Measurements from ENCODE around the gene OSBPL7. TPM values are rescaled to one million over a fixed set of nuclear protein-coding genes. Genes with fewer than 3 reads are reported as not detected.

OSBPL7 gene
- total RNA-seq, 1 donor from 2014 or later, result 8.4 TPM

DNA sequence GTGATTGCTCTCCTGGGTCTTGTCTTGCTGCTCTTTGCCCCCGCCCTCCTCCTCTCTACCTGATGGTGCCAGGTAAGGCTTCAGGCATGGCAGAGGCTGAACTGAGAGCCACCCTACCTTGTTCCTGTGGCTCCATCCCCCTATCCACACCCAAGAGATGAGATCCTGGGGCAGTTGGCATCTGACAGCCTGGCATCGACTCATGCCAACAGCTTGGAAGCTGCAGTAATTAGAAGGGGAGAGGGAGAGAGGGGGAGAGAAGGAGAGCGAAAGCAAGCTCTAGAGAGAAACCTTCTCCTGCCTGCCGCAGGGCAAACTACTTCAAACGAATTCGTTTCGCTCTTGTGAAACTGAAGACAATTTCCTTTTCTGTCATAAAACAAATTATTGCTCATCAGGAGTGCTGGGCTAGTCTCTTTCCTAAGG, 43.2 kb upstream of the OSBPL7 start:
- TF ChIP-seq, protein P1, sequence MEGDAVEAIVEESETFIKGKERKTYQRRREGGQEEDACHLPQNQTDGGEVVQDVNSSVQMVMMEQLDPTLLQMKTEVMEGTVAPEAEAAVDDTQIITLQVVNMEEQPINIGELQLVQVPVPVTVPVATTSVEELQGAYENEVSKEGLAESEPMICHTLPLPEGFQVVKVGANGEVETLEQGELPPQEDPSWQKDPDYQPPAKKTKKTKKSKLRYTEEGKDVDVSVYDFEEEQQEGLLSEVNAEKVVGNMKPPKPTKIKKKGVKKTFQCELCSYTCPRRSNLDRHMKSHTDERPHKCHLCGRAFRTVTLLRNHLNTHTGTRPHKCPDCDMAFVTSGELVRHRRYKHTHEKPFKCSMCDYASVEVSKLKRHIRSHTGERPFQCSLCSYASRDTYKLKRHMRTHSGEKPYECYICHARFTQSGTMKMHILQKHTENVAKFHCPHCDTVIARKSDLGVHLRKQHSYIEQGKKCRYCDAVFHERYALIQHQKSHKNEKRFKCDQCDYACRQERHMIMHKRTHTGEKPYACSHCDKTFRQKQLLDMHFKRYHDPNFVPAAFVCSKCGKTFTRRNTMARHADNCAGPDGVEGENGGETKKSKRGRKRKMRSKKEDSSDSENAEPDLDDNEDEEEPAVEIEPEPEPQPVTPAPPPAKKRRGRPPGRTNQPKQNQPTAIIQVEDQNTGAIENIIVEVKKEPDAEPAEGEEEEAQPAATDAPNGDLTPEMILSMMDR (conservative IDR thresholded peaks at IDR 0.05; ENCODE audit: low read depth, low read length), result no peak
- no peak for DNase-seq (ENCODE audit: low read depth)
- H3K4me3 ChIP-seq (ENCODE audit: low read depth, low read length), result no peak overlapping the region

DNA sequence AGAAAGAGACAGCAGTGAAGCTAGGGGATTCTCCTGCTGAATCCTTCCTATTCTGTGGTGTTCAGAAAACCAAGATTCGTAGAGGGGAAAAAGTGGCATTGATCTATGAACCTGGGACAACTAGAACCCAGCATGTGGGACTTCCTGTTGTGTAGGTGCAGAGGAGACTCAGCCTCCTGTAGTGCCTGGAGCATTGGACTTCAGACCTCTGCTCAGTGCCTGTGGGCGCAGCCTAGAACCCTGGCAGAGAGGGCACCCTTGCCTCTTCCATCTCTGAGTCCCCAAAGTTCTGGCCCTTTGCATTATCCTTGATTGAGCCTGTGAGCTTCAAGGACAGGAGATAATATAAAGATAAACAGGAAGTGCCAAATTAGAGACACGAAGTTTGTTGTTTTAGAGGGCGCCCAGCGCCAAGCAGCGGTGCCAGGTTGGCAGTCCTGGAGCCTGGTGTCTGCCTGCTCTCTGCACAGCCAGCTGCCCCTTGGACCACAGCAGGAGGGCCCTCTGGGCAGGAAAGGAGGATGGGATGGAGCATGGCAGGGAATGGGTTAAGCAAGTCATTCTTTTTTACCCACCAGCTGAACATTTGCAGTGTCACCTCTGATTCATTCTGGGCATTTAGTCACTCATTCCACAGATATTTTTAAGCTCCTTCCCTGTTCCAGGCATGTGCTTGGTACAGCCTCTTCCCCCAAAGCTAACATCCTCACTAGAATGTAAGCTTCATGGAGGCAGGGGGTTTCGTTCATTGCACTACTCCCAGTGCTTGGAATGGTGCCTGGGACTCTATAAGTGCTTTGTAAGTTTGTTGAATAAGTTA, 41.2 kb upstream of the OSBPL7 start:
- peak; percentile 41 for DNase-seq (ENCODE audit: low read depth)
- no peak overlapping the region for H3K4me3 ChIP-seq (ENCODE audit: low read depth, low read length)
- TF ChIP-seq, protein P1 (conservative IDR thresholded peaks at IDR 0.05; ENCODE audit: low read depth, low read length), result no peak

DNA sequence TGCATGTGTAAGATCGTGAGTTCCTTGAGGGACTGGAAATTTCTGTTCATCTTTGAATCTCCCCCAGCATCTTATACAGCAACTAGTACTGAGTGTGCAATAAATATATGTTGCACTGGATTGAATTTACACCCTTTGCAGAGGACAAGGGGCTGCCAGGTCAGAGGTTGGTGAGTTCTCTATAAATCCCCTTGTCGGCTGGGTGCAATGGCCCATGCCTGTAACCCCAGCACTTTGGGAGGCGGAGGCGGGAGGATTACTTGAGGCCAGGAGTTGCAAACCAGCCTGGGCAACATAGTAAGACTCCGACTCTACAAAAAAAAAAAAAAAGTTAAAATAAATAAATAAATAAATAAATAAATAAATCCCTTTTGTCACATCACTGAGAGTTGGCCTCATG, 38.8 kb upstream of the OSBPL7 start:
- DNase-seq (ENCODE audit: low read depth), result no peak
- H3K4me3 ChIP-seq (ENCODE audit: low read depth, low read length), result no peak overlapping the region
- TF ChIP-seq, protein P1 (conservative IDR thresholded peaks at IDR 0.05; ENCODE audit: low read depth, low read length), result no peak

DNA sequence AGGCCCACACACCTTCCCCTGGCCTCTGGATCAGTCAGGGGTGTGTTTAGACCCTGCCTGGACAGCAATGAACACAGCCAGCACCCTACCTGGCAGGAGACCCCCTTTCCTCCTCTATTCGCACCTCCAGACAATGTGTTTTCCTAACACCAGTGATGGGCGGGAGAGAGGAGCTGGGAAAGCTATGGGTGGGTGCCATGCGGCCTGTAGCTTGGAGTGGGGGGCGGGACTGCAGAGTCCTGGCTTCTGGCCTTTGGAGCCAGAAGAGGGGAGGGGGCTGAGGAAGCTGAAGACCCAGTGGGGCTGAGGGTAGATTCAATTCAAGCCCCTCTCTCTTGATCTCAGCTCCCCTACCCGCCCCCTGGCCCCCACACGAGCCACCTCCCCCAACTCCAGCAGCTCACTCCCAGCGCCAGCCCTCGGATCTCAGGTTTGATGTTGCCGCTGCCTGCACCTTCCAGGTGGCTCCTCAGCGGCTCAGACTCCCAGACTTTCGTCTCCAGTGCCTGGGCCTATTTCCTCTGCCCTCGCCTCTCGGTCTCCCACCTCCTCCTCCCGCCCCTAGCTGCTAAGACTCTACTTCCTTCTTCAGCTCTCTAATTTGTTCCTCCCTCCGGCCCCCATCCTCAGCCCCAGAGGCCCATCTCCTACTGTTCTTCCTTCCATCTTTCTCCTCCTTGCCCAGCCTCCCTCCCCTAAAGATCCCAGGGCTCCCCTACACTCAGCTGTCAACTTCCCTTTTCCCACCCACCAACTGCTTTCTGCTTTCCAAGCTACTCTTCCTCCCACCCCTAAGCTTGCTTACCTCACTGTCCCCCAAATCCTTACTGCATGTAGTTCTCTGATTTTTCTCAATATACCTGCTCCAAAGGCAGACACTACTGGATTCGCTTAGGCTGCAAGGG, 36.2 kb upstream of the OSBPL7 start:
- TF ChIP-seq, protein P1 (conservative IDR thresholded peaks at IDR 0.05; ENCODE audit: low read depth, low read length), result no peak
- no peak overlapping the region for H3K4me3 ChIP-seq (ENCODE audit: low read depth, low read length)
- DNase-seq (ENCODE audit: low read depth), result no peak

DNA sequence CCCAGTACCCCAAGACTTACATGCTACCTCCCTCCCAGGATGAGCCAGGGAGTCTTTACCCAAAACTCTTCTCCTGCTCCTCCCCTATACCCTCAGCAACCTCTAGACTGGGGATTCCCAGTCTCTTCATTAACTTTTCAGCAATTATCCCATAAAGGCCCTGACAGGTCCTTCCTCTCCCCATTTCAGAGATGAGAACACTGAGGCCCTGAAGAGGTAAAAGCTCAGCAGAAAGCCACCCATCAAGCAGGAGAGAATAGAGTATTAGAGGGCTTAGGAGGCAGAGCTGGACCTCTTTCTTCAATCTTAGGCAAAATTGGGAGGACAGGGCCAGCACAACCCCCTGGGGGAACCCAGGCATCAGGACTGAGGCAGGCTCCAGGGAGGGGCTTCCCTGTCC, 35.2 kb upstream of the OSBPL7 start:
- no peak overlapping the region for H3K4me3 ChIP-seq (ENCODE audit: low read depth, low read length)
- TF ChIP-seq, protein P1 (conservative IDR thresholded peaks at IDR 0.05; ENCODE audit: low read depth, low read length), result no peak
- DNase-seq (ENCODE audit: low read depth), result no peak

DNA sequence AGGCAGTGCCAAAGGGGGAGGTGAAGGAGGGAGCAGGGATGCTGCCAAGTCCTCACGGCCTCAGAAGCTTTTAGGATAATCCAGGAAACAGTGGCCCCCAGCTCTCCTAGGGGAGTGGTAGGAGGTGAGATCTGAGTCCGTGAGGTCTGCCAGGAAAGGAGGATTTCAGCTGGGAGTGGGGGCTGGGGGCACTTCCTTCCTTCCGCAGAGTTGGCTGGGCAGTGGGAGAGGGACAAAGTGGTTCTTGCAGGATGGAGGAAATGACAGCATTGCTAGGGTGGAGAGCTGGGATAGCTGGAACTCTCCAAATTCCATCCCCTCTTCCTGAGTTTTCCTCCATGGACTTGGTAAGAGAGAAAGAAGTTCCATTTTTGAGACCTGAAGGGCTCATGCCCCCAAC, 34.1 kb upstream of the OSBPL7 start:
- no peak for DNase-seq (ENCODE audit: low read depth)
- TF ChIP-seq, protein P1 (conservative IDR thresholded peaks at IDR 0.05; ENCODE audit: low read depth, low read length), result no peak
- no peak overlapping the region for H3K4me3 ChIP-seq (ENCODE audit: low read depth, low read length)

Measured in epithelial cell of proximal tubule (primary cell).